ENCODE measurements around the gene HIRA.

The HIRA gene

GRCh38 chr22:19290400-19291217 is 140.9 kb downstream of the HIRA start:
- peak in 2 of 3 donors; percentile 38 to 50 for DNase-seq
- Histone ChIP-seq H3K4me3 (ENCODE audit: control insufficient read depth in 1 of 7, extremely low read depth in 1 of 7, insufficient read depth in 4 of 7, low read depth in 2 of 7, low read length in 6 of 7) (peak overlapping the region; percentile 56 to 79 (median 67)), H3K27me3 (replicated peaks in 2 of 5; ENCODE audit: control insufficient read depth in 4 of 5, insufficient read depth in 5 of 5, low read length in 4 of 5) (peaks cover 0 to 20% (median 13%) of the 10 kb centered on the region in 5 experiments), H3K27ac (ENCODE audit: insufficient read depth in 1 of 2, low read depth in 1 of 2, low read length in 2 of 2, poor library complexity in 1 of 2, severe bottlenecking in 2 of 2) (no peak overlapping the region), H3K9me3 (ENCODE audit: control extremely low read depth in 1 of 5, control insufficient read depth in 4 of 5, insufficient read depth in 2 of 5, low read depth in 1 of 5, low read length in 4 of 5) (no peaks in the 10 kb centered on the region), H3K36me3 (ENCODE audit: control insufficient read depth in 4 of 4, insufficient read depth in 4 of 4, low read length in 3 of 4) (no peaks in the 10 kb centered on the region), H3K4me1 (ENCODE audit: control extremely low read depth in 1 of 4, control insufficient read depth in 4 of 4, insufficient read depth in 4 of 4, low read length in 3 of 4) (peaks cover 0 to 32% (median 23%) of the 10 kb centered on the region in 4 experiments)
- 19% methylated on average over 23 of the region's 27 CpGs for WGBS (ENCODE audit: insufficient coverage)
- POLR2A ChIA-PET, result no interaction called here
- CTCF ChIA-PET, result no interaction called here

DNA sequence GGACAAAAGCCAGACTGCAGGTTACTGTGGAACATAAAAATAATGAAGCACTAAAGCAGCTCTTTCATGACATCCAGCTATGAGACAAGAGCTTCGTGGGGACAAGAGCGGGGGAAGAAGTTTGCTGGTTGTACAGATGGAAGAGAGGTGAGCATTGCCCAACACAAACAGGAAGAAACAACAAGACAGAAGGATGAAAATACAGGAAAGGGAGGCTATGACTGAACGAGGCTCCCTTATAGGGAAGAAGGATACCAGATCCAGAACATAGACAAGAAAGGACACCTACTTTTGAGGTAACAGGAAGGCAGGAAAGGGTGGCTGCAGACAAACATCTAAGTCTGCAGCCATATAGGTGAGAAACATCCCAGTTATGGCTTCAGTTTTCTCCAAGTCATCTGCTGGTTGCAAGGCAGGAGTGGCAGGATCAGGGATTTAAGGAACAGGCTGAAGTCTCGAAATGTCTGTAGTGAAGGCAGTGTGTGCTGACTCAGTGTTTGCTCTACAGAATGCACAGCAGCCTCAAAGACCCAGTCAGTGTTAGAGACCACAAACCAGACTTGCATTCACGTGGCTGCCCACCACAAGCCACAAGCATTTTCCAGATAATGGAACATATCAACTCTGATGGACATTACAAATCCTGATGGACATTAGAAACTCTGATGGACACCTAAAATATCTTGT is 141.9 kb downstream of the HIRA start:
- POLR2A ChIA-PET, result no interaction called here

GRCh38 chr22:19287889-19288288 is 143.6 kb downstream of the HIRA start:
- Histone ChIP-seq H3K4me1 (ENCODE audit: control extremely low read depth in 1 of 4, control insufficient read depth in 4 of 4, insufficient read depth in 4 of 4, low read length in 3 of 4) (peaks cover 0 to 32% (median 23%) of the 10 kb centered on the region in 4 experiments), H3K27ac (ENCODE audit: insufficient read depth in 1 of 2, low read depth in 1 of 2, low read length in 2 of 2, poor library complexity in 1 of 2, severe bottlenecking in 2 of 2) (no peak overlapping the region), H3K36me3 (ENCODE audit: control insufficient read depth in 4 of 4, insufficient read depth in 4 of 4, low read length in 3 of 4) (no peaks in the 10 kb centered on the region), H3K9me3 (ENCODE audit: control extremely low read depth in 1 of 5, control insufficient read depth in 4 of 5, insufficient read depth in 2 of 5, low read depth in 1 of 5, low read length in 4 of 5) (no peaks in the 10 kb centered on the region), H3K27me3 (replicated peaks in 2 of 5; ENCODE audit: control insufficient read depth in 4 of 5, insufficient read depth in 5 of 5, low read length in 4 of 5) (peaks cover 0 to 20% (median 13%) of the 10 kb centered on the region in 5 experiments), H3K4me3 (ENCODE audit: control insufficient read depth in 1 of 7, extremely low read depth in 1 of 7, insufficient read depth in 4 of 7, low read depth in 2 of 7, low read length in 6 of 7) (no peak overlapping the region)
- ChIA-PET CTCF (interaction anchor here (1.0 kb wide), 1 partner anchor 11 kb away, joined by 3 read pairs; no protein-coding TSS in a partner anchor), POLR2A (no interaction called here)
- DNase-seq, result no peak
- WGBS (ENCODE audit: insufficient coverage), result 92% methylated on average over 2 of the region's 4 CpGs

More for the DNA sequence above, 141.9 kb downstream of the HIRA start:
- Histone ChIP-seq H3K4me3 (ENCODE audit: control insufficient read depth in 1 of 7, extremely low read depth in 1 of 7, insufficient read depth in 4 of 7, low read depth in 2 of 7, low read length in 6 of 7) (no peak overlapping the region), H3K27me3 (replicated peaks in 2 of 5; ENCODE audit: control insufficient read depth in 4 of 5, insufficient read depth in 5 of 5, low read length in 4 of 5) (peaks cover 0 to 20% (median 13%) of the 10 kb centered on the region in 5 experiments), H3K4me1 (ENCODE audit: control extremely low read depth in 1 of 4, control insufficient read depth in 4 of 4, insufficient read depth in 4 of 4, low read length in 3 of 4) (peaks cover 0 to 32% (median 23%) of the 10 kb centered on the region in 4 experiments), H3K9me3 (ENCODE audit: control extremely low read depth in 1 of 5, control insufficient read depth in 4 of 5, insufficient read depth in 2 of 5, low read depth in 1 of 5, low read length in 4 of 5) (no peaks in the 10 kb centered on the region), H3K36me3 (ENCODE audit: control insufficient read depth in 4 of 4, insufficient read depth in 4 of 4, low read length in 3 of 4) (no peaks in the 10 kb centered on the region), H3K27ac (ENCODE audit: insufficient read depth in 1 of 2, low read depth in 1 of 2, low read length in 2 of 2, poor library complexity in 1 of 2, severe bottlenecking in 2 of 2) (no peak overlapping the region)
- DNase-seq, result peak; percentile 25 to 73 (median 68)
- CTCF ChIA-PET, result no interaction called here
- 50% methylated on average over 5 of the region's 5 CpGs for WGBS (ENCODE audit: insufficient coverage)

GRCh38 chr22:19287076-19287707 is 144.3 kb downstream of the HIRA start:
- H3K4me3 ChIP-seq (ENCODE audit: control insufficient read depth in 1 of 7, extremely low read depth in 1 of 7, insufficient read depth in 4 of 7, low read depth in 2 of 7, low read length in 6 of 7), result no peak overlapping the region
- H3K27ac ChIP-seq (ENCODE audit: insufficient read depth in 1 of 2, low read depth in 1 of 2, low read length in 2 of 2, poor library complexity in 1 of 2, severe bottlenecking in 2 of 2), result no peak overlapping the region
- WGBS (ENCODE audit: insufficient coverage), result 91% methylated on average over 5 of the region's 5 CpGs

DNA sequence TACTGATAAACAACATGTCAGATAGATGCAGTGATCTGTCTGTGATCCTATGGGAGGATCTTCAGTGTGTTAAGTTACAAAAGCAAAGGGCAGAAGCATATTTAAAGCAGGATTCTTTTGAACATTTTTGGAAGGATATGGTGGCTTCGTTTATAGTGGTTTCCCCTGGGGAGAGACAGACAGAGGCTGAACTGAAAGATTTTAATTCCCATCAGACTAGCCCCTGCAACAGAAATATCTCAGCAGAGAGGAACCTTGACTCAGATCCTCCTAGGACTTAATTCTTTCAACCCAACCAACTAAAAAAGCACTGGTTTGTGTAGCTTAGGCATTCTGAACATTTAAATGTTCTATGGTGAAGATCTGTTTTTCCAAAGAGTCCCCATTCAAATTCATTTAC is 145.7 kb downstream of the HIRA start:
- no peak for DNase-seq
- WGBS (ENCODE audit: insufficient coverage), result no CpG with 5 or more reads among the region's 1 CpG
- Histone ChIP-seq H3K4me1 (ENCODE audit: control extremely low read depth in 1 of 4, control insufficient read depth in 4 of 4, insufficient read depth in 4 of 4, low read length in 3 of 4) (peaks cover 0 to 16% (median 8%) of the 10 kb centered on the region in 4 experiments), H3K9me3 (ENCODE audit: control extremely low read depth in 1 of 5, control insufficient read depth in 4 of 5, insufficient read depth in 2 of 5, low read depth in 1 of 5, low read length in 4 of 5) (no peaks in the 10 kb centered on the region), H3K27me3 (replicated peaks in 2 of 5; ENCODE audit: control insufficient read depth in 4 of 5, insufficient read depth in 5 of 5, low read length in 4 of 5) (peaks cover 0 to 16% (median 7%) of the 10 kb centered on the region in 5 experiments), H3K4me3 (ENCODE audit: control insufficient read depth in 1 of 7, extremely low read depth in 1 of 7, insufficient read depth in 4 of 7, low read depth in 2 of 7, low read length in 6 of 7) (no peak overlapping the region), H3K27ac (ENCODE audit: insufficient read depth in 1 of 2, low read depth in 1 of 2, low read length in 2 of 2, poor library complexity in 1 of 2, severe bottlenecking in 2 of 2) (no peak overlapping the region), H3K36me3 (ENCODE audit: control insufficient read depth in 4 of 4, insufficient read depth in 4 of 4, low read length in 3 of 4) (no peaks in the 10 kb centered on the region)
- CTCF ChIA-PET, result interaction anchor here (1.6 kb wide), 1 partner anchor 11 kb away, joined by 4 read pairs; no protein-coding TSS in a partner anchor
- POLR2A ChIA-PET, result no interaction called here

More at GRCh38 chr22:19287076-19287707, 144.3 kb downstream of the HIRA start:
- Histone ChIP-seq H3K27me3 (replicated peaks in 2 of 5; ENCODE audit: control insufficient read depth in 4 of 5, insufficient read depth in 5 of 5, low read length in 4 of 5) (peaks cover 0 to 20% (median 13%) of the 10 kb centered on the region in 5 experiments), H3K4me1 (ENCODE audit: control extremely low read depth in 1 of 4, control insufficient read depth in 4 of 4, insufficient read depth in 4 of 4, low read length in 3 of 4) (peaks cover 0 to 27% (median 17%) of the 10 kb centered on the region in 4 experiments), H3K36me3 (ENCODE audit: control insufficient read depth in 4 of 4, insufficient read depth in 4 of 4, low read length in 3 of 4) (no peaks in the 10 kb centered on the region), H3K9me3 (ENCODE audit: control extremely low read depth in 1 of 5, control insufficient read depth in 4 of 5, insufficient read depth in 2 of 5, low read depth in 1 of 5, low read length in 4 of 5) (no peaks in the 10 kb centered on the region)
- CTCF ChIA-PET, result interaction anchor here (0.6 to 1.6 kb wide), 3 partner anchors 9 to 1520 kb away, joined by 3 to 4 read pairs (median 4); no protein-coding TSS in a partner anchor
- POLR2A ChIA-PET, result no interaction called here
- no peak for DNase-seq

Measured in common myeloid progenitor, CD34-positive (primary cell).